Ovary (tissue), 9 donors: ENCODE results near the gene HYDIN. TPM values are rescaled to one million over a fixed set of nuclear protein-coding genes. Genes with fewer than 3 reads are reported as not detected.

ENCODE experiments used
- DNase-seq, 5 donors: peaks; one replicate each; pipeline ENCODE4 v3.0.0-alpha.2; 2019 to 2020
- H3K27ac ChIP-seq, 2 donors: fragments of 200-600 bp; one replicate each; pipeline versions ENCODE4 v1.5.1 to v1.8.0; 2019 to 2022
- H3K27me3 ChIP-seq: fragments of 200-600 bp; one replicate; pipeline ENCODE4 v1.8.0; 2022
- H3K36me3 ChIP-seq: fragments of 200-600 bp; sonication (generic); one replicate; pipeline ENCODE4 v1.5.1; 2019
- H3K4me1 ChIP-seq: one replicate; pipeline ENCODE4 v1.8.1; 2013; ENCODE audit warnings: mild to moderate bottlenecking, moderate library complexity; ENCODE audit not compliant: insufficient read depth
- H3K4me3 ChIP-seq: fragments of 200-600 bp; sonication (generic); one replicate; pipeline ENCODE4 v1.5.1; 2017
- H3K9me3 ChIP-seq, 2 donors: fragments of 200-600 bp in 1 of 2; sonication (generic) in 1 of 2; one replicate each; pipeline versions ENCODE4 v1.5.1 to v1.8.1; 2013 to 2019; ENCODE audit warnings: mild to moderate bottlenecking in 1 of 2, moderate library complexity in 1 of 2
- CTCF ChIP-seq, 3 donors: fragments of 450-650 bp in 2 of 3; fragments of 200-600 bp in 1 of 3; IDR thresholded peaks; one replicate each; pipeline versions ENCODE4 v1.5.1 to v1.8.0; 2016 to 2022; ENCODE audit warnings: antibody characterized with exemption in 3 of 3, mild to moderate bottlenecking in 1 of 3
- EP300 ChIP-seq: sonication (generic); formaldehyde crosslinking; IDR thresholded peaks from one replicate; pipeline ENCODE4 v1.6.1; 2017; ENCODE audit warnings: antibody characterized with exemption
- POLR2A ChIP-seq: fragments of 450-650 bp; IDR thresholded peaks from one replicate; pipeline ENCODE4 v1.6.1; 2017; ENCODE audit warnings: antibody characterized with exemption, mild to moderate bottlenecking, moderate library complexity
- WGBS, 3 donors: extraction: QIAGEN DNeasy Blood & Tissue Kit in 1 of 3; methylation state at CpG; one replicate each; pipeline versions ENCODE4 v1.1.5 to v1.1.7; 2013 to 2017; 5-methylcytosine and 5-hydroxymethylcytosine counted together
- intact Hi-C, 4 donors: fragments of 100-400 bp; cut with DNase I; formaldehyde crosslinking; loops; one replicate each; pipeline versions ENCODE4 v1.11.0 to v1.15.1; 2022 to 2023
- polyA plus RNA-seq, 2 donors: library from polyadenylated mRNA; stranded (reverse); fragments of 200-250 nt in 1 of 2; fragments of 350-450 nt in 1 of 2; fragmentation: Illumina TruSeq in 1 of 2; extraction: RNeasy Lipid Tissue Mini Kit (QIAGEN cat#74804) in 1 of 2; gene quantifications; one replicate each; pipeline ENCODE4 v1.2.3, GENCODE V29; 2013 to 2014
- total RNA-seq, 7 donors: library from RNA; depleted of rRNA in 2 of 7; stranded (reverse); fragments of >200 nt in 2 of 7; fragmentation: NEBNext Ultra II Directional in 3 of 7; extraction: Animal tissue kit (Norgen Biotek cat#: 25700) in 3 of 7; gene quantifications; one replicate each; pipeline versions ENCODE4 v1.1.0 to v1.2.4, GENCODE V29; 2016 to 2023
- donor health status: DM: no; HTN: no; CAD: no; lungs with moderate emphysema.
- donor health status: DM: no; HTN: no; CAD: no.
- donor health status: Bipolar disorder and iron deficiency.
- donor health status: DM: yes; HTN: yes; CAD: no.
- donor health status: DM: no; HTN: no; CAD: no.
- donor health status: DM: yes; HTN: yes; CAD: no.

The HYDIN gene
- total and polyA plus RNA-seq, 9 donors: 0.39 to 59.4 (median 4.4) TPM

GRCh38 chr16:71242036-71242435, 11.5 kb upstream of the HYDIN start:
- no peaks in the 10 kb centered on the region for H3K27me3 ChIP-seq
- intact Hi-C loops: no loop called here
- no peaks in the 10 kb centered on the region for H3K4me1 ChIP-seq
- 79 to 85% (median 84%) methylated on average over 4 of the region's 4 CpGs for WGBS, 3 donors
- no peak overlapping the region for H3K4me3 ChIP-seq
- no peak overlapping the region for H3K27ac ChIP-seq
- no peak for DNase-seq
- no peaks in the 10 kb centered on the region for H3K9me3 ChIP-seq
- TF ChIP-seq EP300 (no peak), CTCF (IDR thresholded peaks at IDR 0.05) (no peak), POLR2A (no peak)
- H3K36me3 ChIP-seq: no peaks in the 10 kb centered on the region

- DNase-seq: no peak
- intact Hi-C loops: no loop called here
- Histone ChIP-seq H3K4me3 (no peak overlapping the region), H3K36me3 (no peaks in the 10 kb centered on the region), H3K27me3 (no peaks in the 10 kb centered on the region), H3K9me3 (no peaks in the 10 kb centered on the region), H3K27ac (no peak overlapping the region), H3K4me1 (no peaks in the 10 kb centered on the region)
- TF ChIP-seq CTCF (IDR thresholded peaks at IDR 0.05): no peak
- no peak for TF ChIP-seq POLR2A
- no peak for TF ChIP-seq EP300
- WGBS, 3 donors: 92 to 97% (median 95%) methylated on average over 1 of the region's 1 CpG
These were observed 1.2 kb downstream of the HYDIN start for GRCh38 chr16:71229344-71229743.

- WGBS, 3 donors: 47 to 54% (median 49%) methylated on average over 5 of the region's 5 CpGs
- no peaks in the 10 kb centered on the region for H3K36me3 ChIP-seq
- no peaks in the 10 kb centered on the region for H3K27me3 ChIP-seq
- no peak for DNase-seq
- H3K27ac ChIP-seq: no peak overlapping the region
- no peaks in the 10 kb centered on the region for H3K4me1 ChIP-seq
- TF ChIP-seq POLR2A (no peak), EP300 (no peak), CTCF (IDR thresholded peaks at IDR 0.05) (no peak)
- intact Hi-C loops: no loop called here
- H3K9me3 ChIP-seq: no peaks in the 10 kb centered on the region
- H3K4me3 ChIP-seq: no peak overlapping the region
These were observed 4.0 kb downstream of the HYDIN start for GRCh38 chr16:71226229-71227141.

GRCh38 chr16:71225145-71225544, 5.4 kb downstream of the HYDIN start:
- Histone ChIP-seq H3K4me3 (no peak overlapping the region), H3K27ac (no peak overlapping the region), H3K36me3 (no peaks in the 10 kb centered on the region), H3K4me1 (no peaks in the 10 kb centered on the region), H3K27me3 (no peaks in the 10 kb centered on the region), H3K9me3 (no peaks in the 10 kb centered on the region)
- TF ChIP-seq POLR2A (no peak), EP300 (no peak), CTCF (IDR thresholded peaks at IDR 0.05) (no peak)
- intact Hi-C loops: no loop called here
- DNase-seq: no peak
- 82 to 89% (median 84%) methylated on average over 3 of the region's 3 CpGs for WGBS, 3 donors
